Sigmoid colon (tissue), 7 donors: ENCODE data around the gene RABGAP1. TPM values are rescaled to one million over a fixed set of nuclear protein-coding genes. Genes with fewer than 3 reads are reported as not detected.

Source experiments
- DNase-seq: peaks from one replicate; pipeline ENCODE4 v3.0.0-alpha.2; 2019
- H3K27ac ChIP-seq, 4 donors: fragments of 200-600 bp; sonication (generic); one replicate each; pipeline ENCODE4 v1.5.1; 2016 to 2019; ENCODE audit warnings: mild to moderate bottlenecking in 1 of 4
- H3K27me3 ChIP-seq, 3 donors: fragments of 200-600 bp; sonication (generic); one replicate each; pipeline ENCODE4 v1.5.1; 2019; ENCODE audit warnings: mild to moderate bottlenecking in 1 of 3
- H3K36me3 ChIP-seq, 4 donors: fragments of 200-600 bp; sonication (generic); one replicate each; pipeline ENCODE4 v1.5.1; 2016 to 2019
- H3K4me1 ChIP-seq, 4 donors: fragments of 200-600 bp; sonication (generic); one replicate each; pipeline ENCODE4 v1.5.1; 2017 to 2019
- H3K4me3 ChIP-seq, 4 donors: fragments of 200-600 bp; sonication (generic); one replicate each; pipeline ENCODE4 v1.5.1; 2017 to 2019; ENCODE audit warnings: mild to moderate bottlenecking in 2 of 4, moderate library complexity in 1 of 4
- H3K9me3 ChIP-seq, 4 donors: fragments of 200-600 bp in 3 of 4; sonication (generic) in 3 of 4; one replicate each; pipeline versions ENCODE4 v1.5.1 to v1.6.1; 2013 to 2019
- EP300 ChIP-seq, 4 donors: sonication (generic); formaldehyde crosslinking; IDR thresholded peaks; one replicate each; pipeline ENCODE4 v1.6.1; 2017; ENCODE audit warnings: antibody characterized with exemption in 4 of 4
- POLR2A ChIP-seq, 2 donors: fragments of 450-650 bp; IDR thresholded peaks; one replicate each; pipeline ENCODE4 v1.6.1; 2016; ENCODE audit warnings: antibody characterized with exemption in 2 of 2, mild to moderate bottlenecking in 2 of 2, moderate library complexity in 2 of 2
- POLR2AphosphoS5 ChIP-seq, 4 donors: sonication (generic); formaldehyde crosslinking; IDR thresholded peaks; one replicate each; pipeline ENCODE4 v1.6.1; 2017; ENCODE audit warnings: antibody characterized with exemption in 4 of 4
- WGBS, 2 donors: extraction: QIAGEN DNeasy Blood & Tissue Kit; methylation state at CpG; one replicate each; pipeline ENCODE4 v1.1.7; 2013; 5-methylcytosine and 5-hydroxymethylcytosine counted together
- intact Hi-C: fragments of 100-400 bp; cut with DNase I; formaldehyde crosslinking; loops from one replicate; pipeline ENCODE4 v1.15.1; 2023
- polyA plus RNA-seq, 3 donors: library from polyadenylated mRNA; stranded (reverse); fragments of 200-250 nt; gene quantifications; one replicate each; pipeline ENCODE4 v1.2.3, GENCODE V29; 2013
- total RNA-seq, 4 donors: library from RNA; depleted of rRNA; stranded (reverse); fragments of >200 nt; gene quantifications; one replicate each; pipeline ENCODE4 v1.1.0, GENCODE V29; 2016
- TF ChIP-seq, protein P1 (sequence below), 4 experiments: fragments of 450-650 bp in 3 of 4; fragments of 200-600 bp in 1 of 4; IDR thresholded peaks; one replicate each; pipeline ENCODE4 v1.5.1; 2016 to 2019; ENCODE audit warnings: antibody characterized with exemption in 4 of 4, mild to moderate bottlenecking in 3 of 4, moderate library complexity in 2 of 4
- donor health status: healthy with polysubstance abuse.
- donor health status: Bipolar disorder and iron deficiency.
- donor health status: healthy.

RABGAP1 gene
- total and polyA plus RNA-seq, 7 donors = 12.5 to 110 (median 90.6) TPM

DNA sequence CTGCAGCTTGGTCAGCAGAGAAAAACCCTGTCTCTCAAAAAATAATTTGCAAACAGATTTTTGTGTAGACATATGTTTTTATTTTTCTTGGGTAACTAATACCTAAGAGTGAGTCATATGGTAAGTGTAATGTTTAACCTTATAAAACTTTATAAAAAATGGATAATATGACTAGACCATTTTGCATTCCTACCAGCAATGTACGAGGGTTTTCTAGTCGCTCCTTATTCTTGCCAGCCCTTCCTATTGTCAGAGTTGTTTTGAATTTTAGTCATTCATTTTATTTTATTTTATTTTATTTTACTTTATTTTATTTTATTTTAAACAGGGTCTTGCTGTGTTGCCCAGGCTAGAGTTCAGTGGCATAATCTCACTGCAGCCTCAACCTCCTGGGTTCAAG, 37.8 kb downstream of the RABGAP1 start:
- 39 to 64% methylated on average over 2 of the region's 2 CpGs for WGBS, 2 donors
- TF ChIP-seq, protein P1, sequence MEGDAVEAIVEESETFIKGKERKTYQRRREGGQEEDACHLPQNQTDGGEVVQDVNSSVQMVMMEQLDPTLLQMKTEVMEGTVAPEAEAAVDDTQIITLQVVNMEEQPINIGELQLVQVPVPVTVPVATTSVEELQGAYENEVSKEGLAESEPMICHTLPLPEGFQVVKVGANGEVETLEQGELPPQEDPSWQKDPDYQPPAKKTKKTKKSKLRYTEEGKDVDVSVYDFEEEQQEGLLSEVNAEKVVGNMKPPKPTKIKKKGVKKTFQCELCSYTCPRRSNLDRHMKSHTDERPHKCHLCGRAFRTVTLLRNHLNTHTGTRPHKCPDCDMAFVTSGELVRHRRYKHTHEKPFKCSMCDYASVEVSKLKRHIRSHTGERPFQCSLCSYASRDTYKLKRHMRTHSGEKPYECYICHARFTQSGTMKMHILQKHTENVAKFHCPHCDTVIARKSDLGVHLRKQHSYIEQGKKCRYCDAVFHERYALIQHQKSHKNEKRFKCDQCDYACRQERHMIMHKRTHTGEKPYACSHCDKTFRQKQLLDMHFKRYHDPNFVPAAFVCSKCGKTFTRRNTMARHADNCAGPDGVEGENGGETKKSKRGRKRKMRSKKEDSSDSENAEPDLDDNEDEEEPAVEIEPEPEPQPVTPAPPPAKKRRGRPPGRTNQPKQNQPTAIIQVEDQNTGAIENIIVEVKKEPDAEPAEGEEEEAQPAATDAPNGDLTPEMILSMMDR (IDR thresholded peaks at IDR 0.05) = no peak

DNA sequence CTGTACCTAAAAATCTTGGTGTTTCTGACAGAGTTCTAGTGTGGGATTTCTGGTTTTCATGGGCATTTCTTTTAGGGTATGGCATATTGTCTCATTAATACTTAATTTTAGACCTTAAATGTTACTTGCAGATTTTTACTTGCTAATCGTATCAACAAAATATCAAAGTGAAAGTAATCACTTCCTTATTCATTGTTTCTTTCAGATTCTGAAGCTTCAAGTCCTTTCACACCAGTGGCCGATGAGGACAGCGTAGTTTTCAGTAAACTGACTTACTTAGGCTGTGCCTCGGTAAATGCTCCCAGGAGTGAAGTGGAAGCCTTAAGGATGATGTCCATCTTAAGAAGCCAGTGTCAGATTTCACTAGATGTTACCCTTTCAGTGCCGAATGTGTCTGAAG, 45.2 kb downstream of the RABGAP1 start:
- no peaks in the 10 kb centered on the region for H3K9me3 ChIP-seq
- DNase-seq = no peak
- TF ChIP-seq EP300 (IDR thresholded peaks at IDR 0.05) = no peak
- TF ChIP-seq, protein P1 (IDR thresholded peaks at IDR 0.05) = no peak
- TF ChIP-seq POLR2AphosphoS5 (IDR thresholded peaks at IDR 0.05) = no peak
- TF ChIP-seq POLR2A (IDR thresholded peaks at IDR 0.05) = no peak
- H3K27ac ChIP-seq = no peak overlapping the region
- 80 to 88% methylated on average over 5 of the region's 5 CpGs for WGBS, 2 donors
- H3K4me3 ChIP-seq = no peak overlapping the region
- H3K36me3 ChIP-seq = peaks cover 0 to 58% (median 17%) of the 10 kb centered on the region in 4 donors
- H3K27me3 ChIP-seq = no peaks in the 10 kb centered on the region
- intact Hi-C loops = no loop called here
- no peaks in the 10 kb centered on the region for H3K4me1 ChIP-seq

More for the DNA sequence above, 37.8 kb downstream of the RABGAP1 start:
- Histone ChIP-seq H3K27me3 (no peaks in the 10 kb centered on the region), H3K4me1 (peaks cover 0 to 17% (median 8%) of the 10 kb centered on the region in 4 donors), H3K27ac (no peak overlapping the region), H3K4me3 (no peak overlapping the region), H3K9me3 (no peaks in the 10 kb centered on the region), H3K36me3 (peaks cover 0 to 5% (median 0%) of the 10 kb centered on the region in 4 donors)
- DNase-seq = no peak
- intact Hi-C loops = no loop called here

DNA sequence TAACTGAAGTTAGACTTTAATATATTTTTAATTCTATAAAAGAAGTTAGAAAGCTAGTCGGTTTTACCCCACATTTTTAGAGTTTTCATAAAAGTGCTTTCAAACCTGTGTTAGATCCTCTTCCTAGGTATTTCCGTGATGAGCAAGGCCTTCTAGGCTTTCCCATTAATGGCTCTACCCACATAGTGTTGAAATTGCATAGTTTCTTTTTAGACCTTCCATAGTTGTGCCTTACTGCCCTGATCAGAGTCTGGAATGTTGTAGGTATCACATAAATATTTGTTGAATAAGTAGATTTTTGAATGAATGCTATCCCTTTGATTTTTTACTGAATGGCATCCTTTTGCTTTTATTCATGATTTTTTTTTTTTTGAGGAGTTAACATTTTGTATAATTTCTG, 47.3 kb downstream of the RABGAP1 start:
- DNase-seq = no peak
- 93 to 98% methylated on average over 2 of the region's 2 CpGs for WGBS, 2 donors
- peaks cover 0 to 61% (median 20%) of the 10 kb centered on the region in 4 donors for H3K36me3 ChIP-seq
- no peak overlapping the region for H3K27ac ChIP-seq
- no peaks in the 10 kb centered on the region for H3K4me1 ChIP-seq
- no peak overlapping the region for H3K4me3 ChIP-seq
- no peaks in the 10 kb centered on the region for H3K27me3 ChIP-seq
- TF ChIP-seq POLR2A (IDR thresholded peaks at IDR 0.05) = no peak
- TF ChIP-seq, protein P1 (IDR thresholded peaks at IDR 0.05) = no peak
- TF ChIP-seq EP300 (IDR thresholded peaks at IDR 0.05) = no peak
- TF ChIP-seq POLR2AphosphoS5 (IDR thresholded peaks at IDR 0.05) = no peak
- intact Hi-C loops = no loop called here
- H3K9me3 ChIP-seq = no peaks in the 10 kb centered on the region

DNA sequence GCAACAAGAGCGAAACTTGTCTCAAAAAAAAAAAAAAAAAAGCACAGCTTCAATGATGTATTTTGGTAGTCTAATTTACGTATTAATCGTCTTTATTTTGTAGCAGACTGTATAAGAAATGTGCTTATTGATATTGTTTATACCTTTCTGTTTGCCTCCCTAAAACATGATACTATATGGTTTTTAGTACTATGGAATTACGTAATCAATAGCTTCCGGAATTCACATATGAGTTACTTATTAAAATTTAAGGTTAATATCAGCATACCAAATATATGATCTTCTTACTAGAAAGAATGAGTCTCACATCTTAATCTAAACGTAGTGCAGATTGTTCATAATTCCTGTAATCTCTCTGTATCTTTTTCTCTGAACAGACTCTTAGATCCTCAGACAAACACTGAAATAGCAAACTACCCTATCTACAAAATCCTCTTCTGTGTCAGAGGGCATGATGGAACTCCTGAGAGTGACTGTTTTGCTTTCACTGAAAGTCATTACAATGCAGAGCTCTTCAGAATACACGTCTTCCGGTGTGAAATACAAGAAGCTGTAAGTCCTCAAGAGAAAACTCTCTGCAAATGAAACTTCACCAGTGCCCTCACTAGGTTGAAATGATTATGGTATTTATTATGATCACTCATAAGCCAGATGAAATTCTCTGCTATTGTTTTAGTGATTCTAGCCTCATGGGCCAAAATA, 48.3 kb downstream of the RABGAP1 start:
- no peak for TF ChIP-seq POLR2AphosphoS5 (IDR thresholded peaks at IDR 0.05)
- TF ChIP-seq POLR2A (IDR thresholded peaks at IDR 0.05) = no peak
- TF ChIP-seq EP300 (IDR thresholded peaks at IDR 0.05) = no peak
- TF ChIP-seq, protein P1 (IDR thresholded peaks at IDR 0.05) = no peak
- H3K27ac ChIP-seq = no peak overlapping the region
- no peak for DNase-seq
- no peaks in the 10 kb centered on the region for H3K4me1 ChIP-seq
- intact Hi-C loops = no loop called here
- H3K27me3 ChIP-seq = no peaks in the 10 kb centered on the region
- H3K36me3 ChIP-seq = peaks cover 0 to 69% (median 20%) of the 10 kb centered on the region in 4 donors
- no peak overlapping the region for H3K4me3 ChIP-seq
- H3K9me3 ChIP-seq = no peaks in the 10 kb centered on the region
- WGBS, 2 donors = 82 to 85% methylated on average over 8 of the region's 8 CpGs
